ENCODE results near the gene PAK5.

DNA sequence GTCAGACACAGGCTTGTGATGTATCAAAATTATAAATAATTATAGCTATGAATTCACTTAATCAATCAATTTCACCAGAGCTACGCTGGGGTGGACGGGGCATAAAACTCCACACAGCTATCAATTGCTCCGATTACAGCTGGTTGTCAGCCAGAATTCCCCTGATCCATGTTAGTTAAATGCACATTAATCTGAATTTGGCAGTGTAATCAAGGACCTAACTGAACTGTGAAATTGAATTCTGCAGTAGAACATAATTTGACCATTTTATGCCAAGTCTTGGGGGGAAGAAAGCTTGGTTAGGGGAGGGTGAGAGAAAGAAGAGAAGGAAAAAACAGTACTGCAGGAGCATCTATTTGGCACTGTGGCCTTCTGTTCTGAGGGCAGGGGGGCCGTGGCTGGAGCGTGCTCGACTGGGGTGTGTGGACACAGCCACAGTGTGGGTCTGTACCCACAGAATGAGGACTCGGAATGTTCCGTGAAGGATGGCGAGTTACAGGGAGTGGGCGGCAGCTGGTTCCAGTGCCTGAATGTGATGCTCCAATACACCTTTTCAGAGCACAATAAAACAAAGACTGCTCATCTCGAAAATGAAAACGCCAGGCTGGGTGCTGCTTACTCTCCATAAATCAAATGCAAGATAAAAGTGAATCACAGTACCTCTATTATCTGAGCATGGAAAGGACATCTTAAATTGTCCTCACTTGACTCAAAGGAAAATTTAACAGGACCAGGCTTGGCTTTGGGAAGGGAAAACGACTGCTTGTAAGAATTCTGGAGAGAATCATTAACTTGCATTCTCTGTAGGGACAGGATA is 265.3 kb downstream of the PAK5 start:
- TF ChIP-seq, protein P1, sequence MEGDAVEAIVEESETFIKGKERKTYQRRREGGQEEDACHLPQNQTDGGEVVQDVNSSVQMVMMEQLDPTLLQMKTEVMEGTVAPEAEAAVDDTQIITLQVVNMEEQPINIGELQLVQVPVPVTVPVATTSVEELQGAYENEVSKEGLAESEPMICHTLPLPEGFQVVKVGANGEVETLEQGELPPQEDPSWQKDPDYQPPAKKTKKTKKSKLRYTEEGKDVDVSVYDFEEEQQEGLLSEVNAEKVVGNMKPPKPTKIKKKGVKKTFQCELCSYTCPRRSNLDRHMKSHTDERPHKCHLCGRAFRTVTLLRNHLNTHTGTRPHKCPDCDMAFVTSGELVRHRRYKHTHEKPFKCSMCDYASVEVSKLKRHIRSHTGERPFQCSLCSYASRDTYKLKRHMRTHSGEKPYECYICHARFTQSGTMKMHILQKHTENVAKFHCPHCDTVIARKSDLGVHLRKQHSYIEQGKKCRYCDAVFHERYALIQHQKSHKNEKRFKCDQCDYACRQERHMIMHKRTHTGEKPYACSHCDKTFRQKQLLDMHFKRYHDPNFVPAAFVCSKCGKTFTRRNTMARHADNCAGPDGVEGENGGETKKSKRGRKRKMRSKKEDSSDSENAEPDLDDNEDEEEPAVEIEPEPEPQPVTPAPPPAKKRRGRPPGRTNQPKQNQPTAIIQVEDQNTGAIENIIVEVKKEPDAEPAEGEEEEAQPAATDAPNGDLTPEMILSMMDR (IDR thresholded peaks at IDR 0.05), result no peak
- TF ChIP-seq POLR2A (IDR thresholded peaks at IDR 0.05), result no peak

All from Peyer's patch (tissue), 4 donors.